Esophagus muscularis mucosa (tissue), 4 donors: ENCODE results near the gene ITGB3BP. TPM values are rescaled to one million over a fixed set of nuclear protein-coding genes. Genes with fewer than 3 reads are reported as not detected.

ENCODE experiments used
- small RNA-seq, 3 donors: library from RNA; depleted of rRNA; stranded (forward); fragments of <200 nt; gene quantifications; one replicate each; pipeline ENCODE3, GENCODE V24; 2016
- total RNA-seq, 4 donors: library from RNA; depleted of rRNA; stranded (reverse); fragments of >200 nt; gene quantifications; one replicate each; pipeline versions ENCODE4 v1.1.0 to v1.2.1, GENCODE V29; 2016

Gene ITGB3BP
- total RNA-seq, 4 donors from 2014 or later, result 6.8 to 38.2 (median 11.1) TPM

Small RNA genes within 50 kb of the gene (small RNA-seq; reads per million reads assigned to genes)
- 0 reads per million in 3 donors for gene RF02105
- gene RF02106, result 0 reads per million in 3 donors
- gene RF02107, result 0 reads per million in 3 donors
- gene RF02108, result 0 reads per million in 3 donors
- 0 reads per million in 3 donors for gene RF02109
- 0 reads per million in 3 donors for gene RF02110
- 0 reads per million in 3 donors for gene RN7SL488P
- gene RNU7-123P, result 0 reads per million in 3 donors

Other genes starting within 250 kb of the ITGB3BP start
- 1 to 10 TPM; 1.2 to 7.0 (median 4.4) TPM for gene FOXD3, start 200.7 kb downstream of the ITGB3BP start, total RNA-seq
- gene ALG6, start 155.6 kb downstream of the ITGB3BP start, total RNA-seq, result 10 to 100 TPM in 1 of 4 donors, 1 to 10 TPM in 3; 3.6 to 10.7 (median 4.9) TPM
- gene EFCAB7, start 300 bp upstream of the ITGB3BP start, total RNA-seq, result 10 to 100 TPM in 1 of 4 donors, 1 to 10 TPM in 3; 5.1 to 17.9 (median 6.9) TPM
- 10 to 100 TPM; 49.4 to 73.9 (median 61.5) TPM for gene PGM1, start 70.2 kb upstream of the ITGB3BP start, total RNA-seq